H9 (cell line): ENCODE data around the gene SNRNP200. TPM values are rescaled to one million over a fixed set of nuclear protein-coding genes. Genes with fewer than 3 reads are reported as not detected.

Experiments
- DNase-seq: peaks from one replicate; pipeline ENCODE4 v3.0.0-alpha.2; 2017
- H2AFZ ChIP-seq: one replicate; pipeline ENCODE4 v1.6.1; 2013; ENCODE audit warnings: mild to moderate bottlenecking, low read length, control low read depth, moderate library complexity
- H2AK5ac ChIP-seq: 2 replicates; pipeline ENCODE4 v1.6.1; 2013; ENCODE audit warnings: low read length, control low read depth, mixed read lengths; ENCODE audit not compliant: insufficient read length
- H2BK120ac ChIP-seq: one replicate; pipeline ENCODE4 v1.6.1; 2013; ENCODE audit warnings: low read depth, mild to moderate bottlenecking, low read length, control low read depth, inconsistent platforms; ENCODE audit not compliant: poor library complexity, severe bottlenecking
- H2BK12ac ChIP-seq: 2 replicates; pipeline ENCODE4 v1.6.1; 2013; ENCODE audit warnings: low read length, control low read depth, mixed read lengths, low read depth; ENCODE audit not compliant: insufficient read length
- H2BK15ac ChIP-seq: 2 replicates; pipeline ENCODE4 v1.6.1; 2013; ENCODE audit warnings: low read depth, low read length, control low read depth
- H2BK20ac ChIP-seq: one replicate; pipeline ENCODE4 v1.6.1; 2013; ENCODE audit warnings: low read depth, mild to moderate bottlenecking, low read length, control low read depth, inconsistent platforms; ENCODE audit not compliant: poor library complexity, severe bottlenecking
- H2BK5ac ChIP-seq: 2 replicates; pipeline ENCODE4 v1.6.1; 2013; ENCODE audit warnings: low read length, control low read depth, mixed read lengths; ENCODE audit not compliant: insufficient read length
- H3K14ac ChIP-seq: 2 replicates; pipeline ENCODE4 v1.6.1; 2013; ENCODE audit warnings: low read length, control low read depth; ENCODE audit not compliant: insufficient read depth
- H3K18ac ChIP-seq: 2 replicates; pipeline ENCODE4 v1.6.1; 2013; ENCODE audit warnings: low read depth, mild to moderate bottlenecking, mixed read lengths, low read length, control low read depth; ENCODE audit not compliant: insufficient read length
- H3K23ac ChIP-seq: 2 replicates; pipeline ENCODE4 v1.6.1; 2013; ENCODE audit warnings: low read length, control low read depth, mixed read lengths, low read depth; ENCODE audit not compliant: insufficient read length
- H3K23me2 ChIP-seq: 2 replicates; pipeline ENCODE4 v1.6.1; 2013; ENCODE audit warnings: low read depth, mild to moderate bottlenecking, mixed read lengths, low read length, control low read depth; ENCODE audit not compliant: insufficient read length, poor library complexity, severe bottlenecking
- H3K27ac ChIP-seq: 2 replicates; pipeline ENCODE4 v1.5.1; 2013; ENCODE audit warnings: low read length, control low read depth, mixed read lengths, low read depth; ENCODE audit not compliant: insufficient read length
- H3K27me3 ChIP-seq: 2 replicates; pipeline ENCODE4 v1.6.1; 2013; ENCODE audit warnings: low read length, control low read depth, inconsistent platforms; ENCODE audit not compliant: insufficient read depth
- H3K4ac ChIP-seq: 2 replicates; pipeline ENCODE4 v1.6.1; 2013; ENCODE audit warnings: low read depth, mild to moderate bottlenecking, control low read depth, inconsistent platforms, low read length, moderate library complexity
- H3K4me1 ChIP-seq: 2 replicates; pipeline ENCODE4 v1.6.1; 2013; ENCODE audit warnings: low read length, control low read depth, inconsistent platforms; ENCODE audit not compliant: insufficient read depth
- H3K4me2 ChIP-seq: 2 replicates; pipeline ENCODE4 v1.6.1; 2013; ENCODE audit warnings: low read length, control low read depth, mixed read lengths; ENCODE audit not compliant: insufficient read length, insufficient read depth
- H3K56ac ChIP-seq: 2 replicates; pipeline ENCODE4 v1.6.1; 2013; ENCODE audit warnings: low read depth, mild to moderate bottlenecking, mixed read lengths, low read length, control low read depth; ENCODE audit not compliant: insufficient read length
- H3K79me1 ChIP-seq: 2 replicates; pipeline ENCODE4 v1.6.1; 2013; ENCODE audit warnings: low read depth, mild to moderate bottlenecking, moderate library complexity, low read length, control low read depth, inconsistent platforms; ENCODE audit not compliant: insufficient read depth, poor library complexity, severe bottlenecking
- H3K79me2 ChIP-seq: 2 replicates; pipeline ENCODE4 v1.6.1; 2013; ENCODE audit warnings: low read length, control low read depth, inconsistent platforms; ENCODE audit not compliant: insufficient read depth
- H3K9ac ChIP-seq: 2 replicates; pipeline ENCODE4 v1.6.1; 2013; ENCODE audit warnings: low read length, control low read depth, mixed read lengths; ENCODE audit not compliant: insufficient read length; ENCODE audit errors: extremely low read depth
- H3K9me3 ChIP-seq: one replicate; pipeline ENCODE4 v1.6.1; 2013; ENCODE audit warnings: low read depth, low read length, inconsistent platforms; ENCODE audit not compliant: control insufficient read depth
- H3T11ph ChIP-seq: one replicate; pipeline ENCODE4 v1.6.1; 2013; ENCODE audit warnings: mild to moderate bottlenecking, low read length, control low read depth, inconsistent platforms
- H4K20me1 ChIP-seq: one replicate; pipeline ENCODE4 v1.6.1; 2013; ENCODE audit not compliant: control insufficient read depth, insufficient read length, insufficient read depth
- H4K5ac ChIP-seq: 2 replicates; pipeline ENCODE4 v1.6.1; 2013; ENCODE audit warnings: low read depth, mild to moderate bottlenecking, mixed read lengths, low read length, control low read depth; ENCODE audit not compliant: insufficient read length
- H4K8ac ChIP-seq: replicated peaks from 2 replicates; pipeline ENCODE4 v1.6.1; 2013; ENCODE audit warnings: low read length, control low read depth, mixed read lengths, low read depth; ENCODE audit not compliant: insufficient read length
- H4K91ac ChIP-seq: 2 replicates; pipeline ENCODE4 v1.6.1; 2013; ENCODE audit warnings: low read depth, mild to moderate bottlenecking, moderate library complexity, mixed read lengths, low read length, control low read depth; ENCODE audit not compliant: insufficient read length
- H3K27ac Mint-ChIP-seq, 3 experiments: 2 replicates in 2 of 3; 3 replicates in 1 of 3; pipeline ENCODE4 v1.8.0; 2020 to 2021; ENCODE audit warnings: mixed read lengths in 3 of 3, mild to moderate bottlenecking in 1 of 3, moderate library complexity in 1 of 3
- H3K27me3 Mint-ChIP-seq: 2 replicates; pipeline ENCODE4 v1.8.0; 2021; ENCODE audit warnings: low read depth, mild to moderate bottlenecking, moderate library complexity, mixed read lengths
- H3K36me3 Mint-ChIP-seq, 3 experiments: 2 replicates in 2 of 3; 3 replicates in 1 of 3; pipeline ENCODE4 v1.8.0; 2020 to 2021; ENCODE audit warnings: low read depth in 3 of 3, mixed read lengths in 3 of 3; ENCODE audit not compliant: insufficient read depth in 1 of 3
- H3K4me1 Mint-ChIP-seq, 2 experiments: 2 replicates each; pipeline ENCODE4 v1.8.0; 2020; ENCODE audit warnings: mixed read lengths in 2 of 2
- H3K4me3 Mint-ChIP-seq, 2 experiments: 2 replicates in 1 of 2; 3 replicates in 1 of 2; pipeline ENCODE4 v1.8.0; 2020 to 2021; ENCODE audit warnings: mild to moderate bottlenecking in 2 of 2, mixed read lengths in 2 of 2, moderate library complexity in 1 of 2
- H3K9me3 Mint-ChIP-seq, 2 experiments: 2 replicates in 1 of 2; 3 replicates in 1 of 2; pipeline ENCODE4 v1.8.0; 2020; ENCODE audit warnings: mild to moderate bottlenecking in 2 of 2, mixed read lengths in 2 of 2, moderate library complexity in 1 of 2
- WGBS: extraction: QIAGEN DNeasy Blood & Tissue Kit; methylation state at CpG from one replicate; pipeline ENCODE4 v1.1.7; 2013; ENCODE audit warnings: missing lambda C conversion rate, low lambda C conversion rate, mixed read lengths; ENCODE audit not compliant: insufficient read length; ENCODE audit errors: extremely low coverage; 5-methylcytosine and 5-hydroxymethylcytosine counted together
- total RNA-seq: library from RNA; stranded (reverse); gene quantifications from 2 replicates; pipeline ENCODE4 v1.2.1, GENCODE V29; 2021
- TF ChIP-seq, protein P1 (sequence below): fragments of 200-600 bp; sonication (generic); conservative IDR thresholded peaks from 3 replicates; pipeline ENCODE4 v1.8.0; 2021; ENCODE audit warnings: antibody characterized with exemption, mild to moderate bottlenecking

SNRNP200 gene
- total RNA-seq, 1 experiment from 2014 or later: 215 TPM

- Histone ChIP-seq H3K56ac (no peak overlapping the region), H2BK120ac (no peak overlapping the region), H3T11ph (no peak overlapping the region), H3K14ac (no peak overlapping the region), H3K27me3 (peaks cover 17% of the 10 kb centered on the region; the same call in 1 of the 2 replicates), H4K5ac (no peak overlapping the region), H2BK15ac (no peak overlapping the region), H3K79me1 (no peaks in the 10 kb centered on the region), H2BK12ac (no peak overlapping the region), H4K91ac (no peak overlapping the region), H4K20me1 (no peaks in the 10 kb centered on the region), H3K9me3 (no peaks in the 10 kb centered on the region), H2AFZ (no peak overlapping the region), H3K4ac (no peak overlapping the region), H3K18ac (no peak overlapping the region), H2BK20ac (no peak overlapping the region), H4K8ac (no peak overlapping the region), H3K23ac (no peak overlapping the region), H3K9ac (no peak overlapping the region), H3K4me2 (peak overlapping the region; percentile 83), H3K4me1 (no peaks in the 10 kb centered on the region), H2AK5ac (no peak overlapping the region), H3K79me2 (no peaks in the 10 kb centered on the region), H2BK5ac (no peak overlapping the region), H3K27ac (no peak overlapping the region), H3K23me2 (peaks cover 11% of the 10 kb centered on the region)
- WGBS: no CpG with 5 or more reads among the region's 6 CpGs
- peaks cover 59% of the 10 kb centered on the region for H3K27me3 Mint-ChIP-seq
- no peak for DNase-seq
- TF ChIP-seq, protein P1, sequence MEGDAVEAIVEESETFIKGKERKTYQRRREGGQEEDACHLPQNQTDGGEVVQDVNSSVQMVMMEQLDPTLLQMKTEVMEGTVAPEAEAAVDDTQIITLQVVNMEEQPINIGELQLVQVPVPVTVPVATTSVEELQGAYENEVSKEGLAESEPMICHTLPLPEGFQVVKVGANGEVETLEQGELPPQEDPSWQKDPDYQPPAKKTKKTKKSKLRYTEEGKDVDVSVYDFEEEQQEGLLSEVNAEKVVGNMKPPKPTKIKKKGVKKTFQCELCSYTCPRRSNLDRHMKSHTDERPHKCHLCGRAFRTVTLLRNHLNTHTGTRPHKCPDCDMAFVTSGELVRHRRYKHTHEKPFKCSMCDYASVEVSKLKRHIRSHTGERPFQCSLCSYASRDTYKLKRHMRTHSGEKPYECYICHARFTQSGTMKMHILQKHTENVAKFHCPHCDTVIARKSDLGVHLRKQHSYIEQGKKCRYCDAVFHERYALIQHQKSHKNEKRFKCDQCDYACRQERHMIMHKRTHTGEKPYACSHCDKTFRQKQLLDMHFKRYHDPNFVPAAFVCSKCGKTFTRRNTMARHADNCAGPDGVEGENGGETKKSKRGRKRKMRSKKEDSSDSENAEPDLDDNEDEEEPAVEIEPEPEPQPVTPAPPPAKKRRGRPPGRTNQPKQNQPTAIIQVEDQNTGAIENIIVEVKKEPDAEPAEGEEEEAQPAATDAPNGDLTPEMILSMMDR: no peak
- H3K4me3 Mint-ChIP-seq: peak overlapping the region; percentile 82 to 84
- H3K27ac Mint-ChIP-seq: no peak overlapping the region
- peaks cover 18 to 23% of the 10 kb centered on the region in 2 experiments for H3K4me1 Mint-ChIP-seq
- H3K9me3 Mint-ChIP-seq: no peaks in the 10 kb centered on the region; a peak in 1 of 5 replicates
- peaks cover 22 to 25% (median 23%) of the 10 kb centered on the region in 3 experiments for H3K36me3 Mint-ChIP-seq
Observed at GRCh38 chr2:96324721-96325040, 19.3 kb upstream of the SNRNP200 start.
